ENCODE measurements around the gene MYH9. TPM values are rescaled to one million over a fixed set of nuclear protein-coding genes. Genes with fewer than 3 reads are reported as not detected.

Gene MYH9
- polyA plus RNA-seq, 1 donor from 2014 or later: 7.1 TPM

GRCh38 chr22:36322602-36322915, 65.2 kb downstream of the MYH9 start:
- H3F3A ChIP-seq (ENCODE audit: insufficient read depth, low read length, poor library complexity, severe bottlenecking): no peaks in the 10 kb centered on the region
- H2AFZ ChIP-seq (ENCODE audit: low read depth, low read length): no peak overlapping the region
- H3K9ac ChIP-seq (ENCODE audit: low read length): no peak overlapping the region
- no peak overlapping the region for H3K27ac ChIP-seq (ENCODE audit: low read length)
- no peak overlapping the region for H3K4me2 ChIP-seq (ENCODE audit: low read length)
- H3K79me2 ChIP-seq (replicated peaks; ENCODE audit: insufficient read depth, low read length): no peaks in the 10 kb centered on the region
- H3K36me3 ChIP-seq (ENCODE audit: insufficient read depth, low read length): no peaks in the 10 kb centered on the region
- no peak overlapping the region for H3K4me3 ChIP-seq (ENCODE audit: low read length)
- no peak for TF ChIP-seq REST (IDR thresholded peaks at IDR 0.05; ENCODE audit: borderline replicate concordance)
- no peak for TF ChIP-seq EZH2 (IDR thresholded peaks at IDR 0.05; ENCODE audit: borderline replicate concordance, insufficient read depth, low read length, poor library complexity, severe bottlenecking)
- TF ChIP-seq EP300 (conservative IDR thresholded peaks at IDR 0.05; ENCODE audit: poor library complexity, severe bottlenecking): no peak
- TF ChIP-seq POLR2AphosphoS5 (IDR thresholded peaks at IDR 0.05): no peak
- TF ChIP-seq TAF1 (IDR thresholded peaks at IDR 0.05; ENCODE audit: low read depth): no peak
- TF ChIP-seq SMC3 (conservative IDR thresholded peaks at IDR 0.05; ENCODE audit: poor library complexity): no peak
- TF ChIP-seq RAD21 (conservative IDR thresholded peaks at IDR 0.05): no peak
- TF ChIP-seq MXI1 (conservative IDR thresholded peaks at IDR 0.05; ENCODE audit: poor library complexity, severe bottlenecking): no peak
- no peak for TF ChIP-seq CTCF (IDR thresholded peaks at IDR 0.05; ENCODE audit: poor library complexity, severe bottlenecking)
- no peaks in the 10 kb centered on the region for H4K20me1 ChIP-seq (ENCODE audit: insufficient read depth)
- H3K9me2 ChIP-seq (ENCODE audit: insufficient read depth, low read length): no peaks in the 10 kb centered on the region
- no peaks in the 10 kb centered on the region for H3K27me3 ChIP-seq (ENCODE audit: insufficient read depth, low read depth, low read length)
- H3K9me3 ChIP-seq (ENCODE audit: low read length): no peaks in the 10 kb centered on the region

GRCh38 chr22:36321797-36322601, 65.8 kb downstream of the MYH9 start:
- no peak overlapping the region for H3K9ac ChIP-seq (ENCODE audit: low read length)
- no peaks in the 10 kb centered on the region for H3K9me2 ChIP-seq (ENCODE audit: insufficient read depth, low read length)
- H2AFZ ChIP-seq (ENCODE audit: low read depth, low read length): no peak overlapping the region
- no peaks in the 10 kb centered on the region for H3K79me2 ChIP-seq (replicated peaks; ENCODE audit: insufficient read depth, low read length)
- no peak overlapping the region for H3K27ac ChIP-seq (ENCODE audit: low read length)
- H3K36me3 ChIP-seq (ENCODE audit: insufficient read depth, low read length): no peaks in the 10 kb centered on the region
- no peak overlapping the region for H3K4me2 ChIP-seq (ENCODE audit: low read length)
- no peaks in the 10 kb centered on the region for H4K20me1 ChIP-seq (ENCODE audit: insufficient read depth)
- H3K9me3 ChIP-seq (ENCODE audit: low read length): no peaks in the 10 kb centered on the region
- no peak overlapping the region for H3K4me3 ChIP-seq (ENCODE audit: low read length)
- no peaks in the 10 kb centered on the region for H3K27me3 ChIP-seq (ENCODE audit: insufficient read depth, low read depth, low read length)
- TF ChIP-seq SMC3 (conservative IDR thresholded peaks at IDR 0.05; ENCODE audit: poor library complexity) (no peak), RAD21 (conservative IDR thresholded peaks at IDR 0.05) (no peak), REST (IDR thresholded peaks at IDR 0.05; ENCODE audit: borderline replicate concordance) (no peak)
- no peaks in the 10 kb centered on the region for H3F3A ChIP-seq (ENCODE audit: insufficient read depth, low read length, poor library complexity, severe bottlenecking)
